Body of pancreas (tissue), 4 donors: Measurements from ENCODE around the gene HCAR1. TPM values are rescaled to one million over a fixed set of nuclear protein-coding genes. Genes with fewer than 3 reads are reported as not detected.
A peak's percentile ranks its signal among the peaks of the same experiment; 100 is the strongest.
"Not testable (repeated sequence)": the region's sequence is repeated elsewhere in the genome, so short reads cannot be mapped to it uniquely, and the experiment has no call there.

Experiments used
- ATAC-seq: fragments of 150-250 bp; one replicate; pipeline ENCODE4 v1.9.1; 2016
- DNase-seq, 4 donors: peaks; one replicate each; pipeline ENCODE4 v3.0.0-alpha.2; 2019
- H3K27ac ChIP-seq, 4 donors: fragments of 200-600 bp; sonication (generic); 1 replicate in 3 of 4; 2 replicates in 1 of 4; pipeline versions ENCODE4 v1.5.1 to v1.6.1; 2016 to 2019; ENCODE audit warnings: mild to moderate bottlenecking in 1 of 4, mixed read lengths in 1 of 4, moderate library complexity in 1 of 4
- H3K27me3 ChIP-seq, 2 donors: fragments of 200-600 bp; sonication (generic); one replicate each; pipeline ENCODE4 v1.6.0; 2016; ENCODE audit warnings: mild to moderate bottlenecking in 1 of 2
- H3K36me3 ChIP-seq, 2 donors: fragments of 200-600 bp; sonication (generic); replicated peaks in 1 of 2; 2 replicates each; pipeline ENCODE4 v1.5.1; 2016; ENCODE audit warnings: low read depth in 2 of 2; ENCODE audit not compliant: insufficient read depth in 1 of 2
- H3K4me1 ChIP-seq: fragments of 200-600 bp; sonication (generic); one replicate; pipeline ENCODE4 v1.6.0; 2016
- H3K4me3 ChIP-seq, 2 donors: fragments of 200-600 bp; sonication (generic); 1 replicate in 1 of 2; 2 replicates in 1 of 2; pipeline ENCODE4 v1.5.1; 2016 to 2019
- H3K9me3 ChIP-seq, 3 donors: fragments of 200-600 bp; sonication (generic); 1 replicate in 2 of 3; 2 replicates in 1 of 3; pipeline ENCODE4 v1.5.1; 2016
- POLR2A ChIP-seq, 3 donors: fragments of 450-650 bp; IDR thresholded peaks; one replicate each; pipeline ENCODE4 v1.6.1; 2016; ENCODE audit warnings: antibody characterized with exemption in 3 of 3, mild to moderate bottlenecking in 2 of 3
- WGBS, 2 donors: methylation state at CpG; one replicate each; pipeline ENCODE4 v1.1.5; 2017; 5-methylcytosine and 5-hydroxymethylcytosine counted together
- intact Hi-C: fragments of 100-400 bp; cut with DNase I; formaldehyde crosslinking; loops from one replicate; pipeline ENCODE4 v1.15.1; 2023
- small RNA-seq: library from RNA; depleted of rRNA; stranded (forward); fragments of <200 nt; gene quantifications from one replicate; pipeline ENCODE3, GENCODE V24; 2016
- total RNA-seq, 2 donors: library from RNA; depleted of rRNA; stranded (reverse); fragments of >200 nt; gene quantifications; one replicate each; pipeline ENCODE4 v1.1.0, GENCODE V29; 2016
- TF ChIP-seq, protein P1 (sequence below), 7 experiments: fragments of 450-650 bp in 4 of 7; fragments of 200-600 bp in 3 of 7; sonication (generic) in 3 of 7; IDR thresholded peaks; one replicate each; pipeline ENCODE4 v1.5.1; 2016 to 2019; ENCODE audit warnings: antibody characterized with exemption in 7 of 7

Gene HCAR1
- total RNA-seq, 2 donors from 2014 or later = 0.26 TPM; not detected in 1

DNA sequence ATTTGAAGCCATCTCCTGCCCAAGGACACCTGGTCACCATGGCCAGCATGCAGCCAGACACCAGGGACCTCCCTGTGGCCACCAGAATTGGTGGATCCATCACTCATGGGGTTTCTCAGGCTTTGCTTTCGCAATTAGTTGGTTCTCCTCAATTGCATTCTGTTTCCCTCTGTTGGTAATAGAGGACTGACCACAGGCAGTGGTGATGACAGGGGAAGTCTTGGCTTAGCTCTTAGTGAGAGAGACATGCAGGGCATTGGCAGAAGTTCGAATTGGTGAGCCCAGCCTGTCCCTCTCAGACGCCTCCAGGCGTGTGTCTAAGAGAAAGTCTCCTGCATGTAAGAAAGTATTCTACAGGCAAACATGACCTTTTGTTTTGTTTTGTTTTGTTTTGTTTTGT lies 48.8 kb downstream of the HCAR1 start:
- DNase-seq = peak in 1 of 4 donors; percentile 16
- WGBS, 2 donors = 79 to 80% methylated on average over 4 of the region's 4 CpGs
- intact Hi-C loops = no loop called here
- Histone ChIP-seq H3K4me1 (no peaks in the 10 kb centered on the region), H3K36me3 (no peaks in the 10 kb centered on the region), H3K27me3 (no peaks in the 10 kb centered on the region), H3K9me3 (no peaks in the 10 kb centered on the region), H3K27ac (no peak overlapping the region), H3K4me3 (no peak overlapping the region)
- ATAC-seq = no peak
- no peak for TF ChIP-seq POLR2A (IDR thresholded peaks at IDR 0.05)
- TF ChIP-seq, protein P1, sequence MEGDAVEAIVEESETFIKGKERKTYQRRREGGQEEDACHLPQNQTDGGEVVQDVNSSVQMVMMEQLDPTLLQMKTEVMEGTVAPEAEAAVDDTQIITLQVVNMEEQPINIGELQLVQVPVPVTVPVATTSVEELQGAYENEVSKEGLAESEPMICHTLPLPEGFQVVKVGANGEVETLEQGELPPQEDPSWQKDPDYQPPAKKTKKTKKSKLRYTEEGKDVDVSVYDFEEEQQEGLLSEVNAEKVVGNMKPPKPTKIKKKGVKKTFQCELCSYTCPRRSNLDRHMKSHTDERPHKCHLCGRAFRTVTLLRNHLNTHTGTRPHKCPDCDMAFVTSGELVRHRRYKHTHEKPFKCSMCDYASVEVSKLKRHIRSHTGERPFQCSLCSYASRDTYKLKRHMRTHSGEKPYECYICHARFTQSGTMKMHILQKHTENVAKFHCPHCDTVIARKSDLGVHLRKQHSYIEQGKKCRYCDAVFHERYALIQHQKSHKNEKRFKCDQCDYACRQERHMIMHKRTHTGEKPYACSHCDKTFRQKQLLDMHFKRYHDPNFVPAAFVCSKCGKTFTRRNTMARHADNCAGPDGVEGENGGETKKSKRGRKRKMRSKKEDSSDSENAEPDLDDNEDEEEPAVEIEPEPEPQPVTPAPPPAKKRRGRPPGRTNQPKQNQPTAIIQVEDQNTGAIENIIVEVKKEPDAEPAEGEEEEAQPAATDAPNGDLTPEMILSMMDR (IDR thresholded peaks at IDR 0.05) = no peak

DNA sequence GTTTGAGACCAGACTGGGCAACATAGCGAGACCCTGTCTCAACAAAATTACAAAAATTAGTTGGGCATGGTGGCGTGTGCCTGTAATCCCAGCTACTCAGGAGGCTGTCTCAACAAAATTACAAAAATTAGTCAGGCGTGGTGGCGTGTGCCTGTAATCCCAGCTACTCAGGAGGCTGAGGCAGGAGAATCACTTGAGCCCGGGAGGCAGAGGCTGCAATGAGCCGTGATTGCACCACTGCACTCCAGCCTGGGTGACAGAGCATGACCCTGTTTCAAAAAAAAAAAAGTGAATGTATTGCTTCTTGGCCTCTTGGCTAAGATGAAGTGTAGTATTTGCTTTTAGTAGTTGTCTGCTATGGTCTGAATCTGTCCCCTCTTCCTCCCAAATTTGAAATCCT lies 49.7 kb downstream of the HCAR1 start:
- H3K4me1 ChIP-seq, ATAC-seq, H3K27me3 ChIP-seq, H3K9me3 ChIP-seq, H3K27ac ChIP-seq, intact Hi-C loops, DNase-seq, H3K4me3 ChIP-seq, H3K36me3 ChIP-seq: not testable (repeated sequence)
- 67 to 81% methylated on average over 6 of the region's 6 CpGs for WGBS, 2 donors

DNA sequence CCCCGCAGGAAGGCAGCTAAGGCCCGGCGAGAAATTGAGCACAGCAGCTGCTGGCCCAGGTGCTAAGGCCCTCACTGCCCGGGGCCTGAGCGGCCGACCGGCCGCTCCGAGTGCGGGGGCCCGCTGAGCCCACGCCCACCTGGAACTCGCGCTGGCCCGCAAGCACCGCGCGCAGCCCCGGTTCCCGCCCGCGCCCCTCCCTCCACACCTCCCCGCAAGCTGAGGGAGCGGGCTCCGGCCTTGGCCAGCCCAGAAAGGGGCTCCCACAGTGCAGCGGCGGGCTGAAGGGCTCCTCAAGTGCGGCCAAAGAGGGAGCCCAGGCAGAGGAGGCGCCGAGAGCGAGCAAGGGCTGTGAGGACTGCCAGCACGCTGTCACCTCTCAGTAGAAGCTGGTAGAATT lies 53.9 kb downstream of the HCAR1 start:
- H3K27ac ChIP-seq, H3K36me3 ChIP-seq, DNase-seq, H3K27me3 ChIP-seq, H3K9me3 ChIP-seq, intact Hi-C loops, ATAC-seq, H3K4me3 ChIP-seq, H3K4me1 ChIP-seq: not testable (repeated sequence)
- 92% methylated on average over 28 of the region's 32 CpGs; no CpG with 5 or more reads in 1 of the 2 donors for WGBS, 2 donors

Small RNA genes lying within 50 kb of the gene (small RNA-seq; reads per million reads assigned to genes)
- not detected for gene AC026333.2
- not detected for gene RF00019

Other genes starting within 250 kb of the HCAR1 start
- 10 to 100 TPM in 1 of 2 donors, 1 to 10 TPM in 1; 7.3 to 16.6 TPM for gene ZCCHC8, start 229.9 kb downstream of the HCAR1 start, total RNA-seq
- 100 to 1,000 TPM in 1 of 2 donors, 10 to 100 TPM in 1; 50.8 to 113 TPM for gene RSRC2, start 203.9 kb downstream of the HCAR1 start, total RNA-seq
- gene KNTC1, start 203.6 kb downstream of the HCAR1 start, total RNA-seq = 1 to 10 TPM; 6.6 to 8.3 TPM
- not detected for gene HCAR2, start 27.5 kb downstream of the HCAR1 start, total RNA-seq
- gene HCAR3, start 14.0 kb downstream of the HCAR1 start, total RNA-seq = under 1 TPM in 1 of 2 donors, not detected in 1; 0.33 TPM
- gene DENR, start 22.0 kb upstream of the HCAR1 start, total RNA-seq = 10 to 100 TPM; 25.4 to 26.4 TPM
- gene CCDC62, start 43.7 kb upstream of the HCAR1 start, total RNA-seq = not detected
- 100 to 1,000 TPM; 111 to 183 TPM for gene HIP1R, start 104.6 kb upstream of the HCAR1 start, total RNA-seq
- gene VPS37B, start 165.3 kb upstream of the HCAR1 start, total RNA-seq = 10 to 100 TPM; 18.7 to 46.8 TPM
- gene ABCB9, start 235.6 kb upstream of the HCAR1 start, total RNA-seq = 1 to 10 TPM; 5.2 to 7.9 TPM
- gene OGFOD2, start 244.4 kb upstream of the HCAR1 start, total RNA-seq = 10 to 100 TPM in 1 of 2 donors, 1 to 10 TPM in 1; 8.6 to 25.4 TPM
- 100 to 1,000 TPM; 215 to 237 TPM for gene ARL6IP4, start 249.8 kb upstream of the HCAR1 start, total RNA-seq